Myocyte (in vitro differentiated cells): ENCODE data around the gene TRIM72. TPM values are rescaled to one million over a fixed set of nuclear protein-coding genes. Genes with fewer than 3 reads are reported as not detected.
"Not testable (repeated sequence)": the region's sequence is repeated elsewhere in the genome, so short reads cannot be mapped to it uniquely, and the experiment has no call there.

Source experiments
- DNase-seq: peaks from one replicate; pipeline ENCODE4 v3.0.0-alpha.2; 2012; ENCODE audit warnings: low read depth
- total RNA-seq: library from RNA; depleted of rRNA; stranded (reverse); fragments of >200 nt; gene quantifications from 2 replicates; pipeline ENCODE4 v1.2.3, GENCODE V29; 2014

Gene TRIM72
- total RNA-seq, 1 donor from 2014 or later, result 408 TPM

- no peak for DNase-seq
Observed at GRCh38 chr16:31251435-31251834, 37.5 kb downstream of the TRIM72 start.

- peak; percentile 38 for DNase-seq
Observed at GRCh38 chr16:31253642-31254045, 39.7 kb downstream of the TRIM72 start.

- no peak for DNase-seq
Observed at GRCh38 chr16:31256466-31256865, 42.5 kb downstream of the TRIM72 start.

GRCh38 chr16:31258366-31258765 lies 44.4 kb downstream of the TRIM72 start:
- DNase-seq, result no peak

GRCh38 chr16:31260136-31260931 lies 46.4 kb downstream of the TRIM72 start:
- no peak for DNase-seq

- DNase-seq, result no peak
Observed at GRCh38 chr16:31262084-31262483, 48.2 kb downstream of the TRIM72 start.

GRCh38 chr16:31265329-31266245 lies 51.7 kb downstream of the TRIM72 start:
- peak; percentile 63 for DNase-seq

GRCh38 chr16:31267332-31268032 lies 53.6 kb downstream of the TRIM72 start:
- DNase-seq, result no peak

- DNase-seq, result no peak
Observed at GRCh38 chr16:31268033-31268365, 54.1 kb downstream of the TRIM72 start.

GRCh38 chr16:31268891-31269290 lies 55.0 kb downstream of the TRIM72 start:
- DNase-seq, result no peak

GRCh38 chr16:31269541-31269940 lies 55.6 kb downstream of the TRIM72 start:
- no peak for DNase-seq

GRCh38 chr16:31269973-31270372 lies 56.1 kb downstream of the TRIM72 start:
- not testable (repeated sequence) for DNase-seq

- no peak for DNase-seq
Observed at GRCh38 chr16:31270795-31271194, 56.9 kb downstream of the TRIM72 start.

GRCh38 chr16:31271621-31272190 lies 57.8 kb downstream of the TRIM72 start:
- no peak for DNase-seq

- DNase-seq, result no peak
Observed at GRCh38 chr16:31273187-31273586, 59.3 kb downstream of the TRIM72 start.

GRCh38 chr16:31273676-31274075 lies 59.8 kb downstream of the TRIM72 start:
- DNase-seq, result peak; percentile 28

GRCh38 chr16:31274831-31275816 lies 61.2 kb downstream of the TRIM72 start:
- DNase-seq, result no peak

GRCh38 chr16:31276600-31276999 lies 62.7 kb downstream of the TRIM72 start:
- DNase-seq, result no peak

GRCh38 chr16:31277659-31278260 lies 63.8 kb downstream of the TRIM72 start:
- no peak for DNase-seq

GRCh38 chr16:31278853-31279252 lies 64.9 kb downstream of the TRIM72 start:
- DNase-seq, result not testable (repeated sequence)
